Endodermal cell (in vitro differentiated cells): ENCODE results near the gene FER. TPM values are rescaled to one million over a fixed set of nuclear protein-coding genes. Genes with fewer than 3 reads are reported as not detected.
"Not testable (repeated sequence)": the region's sequence is repeated elsewhere in the genome, so short reads cannot be mapped to it uniquely, and the experiment has no call there.

Experiments
- DNase-seq: peaks from one replicate; pipeline ENCODE4 v3.0.0-alpha.2; 2017
- H3K27ac ChIP-seq: 2 replicates; pipeline ENCODE4 v1.5.1; 2013; ENCODE audit warnings: mild to moderate bottlenecking, low read depth, low read length, moderate library complexity
- H3K27me3 ChIP-seq: 2 replicates; pipeline ENCODE4 v1.6.1; 2013; ENCODE audit warnings: mild to moderate bottlenecking, low read length, moderate library complexity; ENCODE audit not compliant: insufficient read depth, control insufficient read depth, poor library complexity, severe bottlenecking
- H3K36me3 ChIP-seq: 2 replicates; pipeline ENCODE4 v1.7.0; 2013; ENCODE audit warnings: mild to moderate bottlenecking, low read length, moderate library complexity; ENCODE audit not compliant: control insufficient read depth, insufficient read depth
- H3K4me1 ChIP-seq: one replicate; pipeline ENCODE4 v1.7.0; 2013; ENCODE audit warnings: low read length; ENCODE audit not compliant: control insufficient read depth, insufficient read depth
- H3K4me3 ChIP-seq: 2 replicates; pipeline ENCODE4 v1.5.1; 2013; ENCODE audit warnings: mild to moderate bottlenecking, low read length, moderate library complexity
- H3K9ac ChIP-seq: 2 replicates; pipeline ENCODE4 v1.6.1; 2013; ENCODE audit warnings: mild to moderate bottlenecking, low read length, moderate library complexity; ENCODE audit not compliant: poor library complexity, severe bottlenecking; ENCODE audit errors: extremely low read depth
- H3K9me3 ChIP-seq: 2 replicates; pipeline ENCODE4 v1.6.1; 2013; ENCODE audit warnings: mild to moderate bottlenecking, low read length, moderate library complexity; ENCODE audit not compliant: control insufficient read depth
- H3K27ac Mint-ChIP-seq: 2 replicates; pipeline ENCODE4 v1.8.0; 2020; ENCODE audit warnings: mixed read lengths
- H3K27me3 Mint-ChIP-seq: 2 replicates; pipeline ENCODE4 v1.8.0; 2021; ENCODE audit warnings: mild to moderate bottlenecking, mixed read lengths; ENCODE audit not compliant: insufficient read depth
- H3K36me3 Mint-ChIP-seq: 2 replicates; pipeline ENCODE4 v1.8.0; 2020; ENCODE audit warnings: low read depth, mixed read lengths
- H3K4me1 Mint-ChIP-seq: 2 replicates; pipeline ENCODE4 v1.8.0; 2020; ENCODE audit warnings: mixed read lengths
- H3K4me3 Mint-ChIP-seq: 2 replicates; pipeline ENCODE4 v1.8.0; 2020; ENCODE audit warnings: mild to moderate bottlenecking, moderate library complexity, mixed read lengths
- H3K9me3 Mint-ChIP-seq: 2 replicates; pipeline ENCODE4 v1.8.0; 2020; ENCODE audit warnings: mild to moderate bottlenecking, mixed read lengths
- WGBS, 2 experiments: methylation state at CpG; one replicate each; pipeline versions ENCODE4 v1.1.5 to v1.1.7; 2013; ENCODE audit warnings: missing lambda C conversion rate in 2 of 2, mixed read lengths in 1 of 2; ENCODE audit not compliant: insufficient coverage in 1 of 2, insufficient read length in 1 of 2; 5-methylcytosine and 5-hydroxymethylcytosine counted together
- total RNA-seq, 2 donors: library from RNA; stranded (reverse); fragmentation: NEBNext Ultra II Directional in 1 of 2; extraction: Animal tissue kit (Norgen Biotek cat#: 25700) in 1 of 2; gene quantifications; 2 replicates in 1 of 2; 3 replicates in 1 of 2; pipeline ENCODE4 v1.2.1, GENCODE V29; 2021
- TF ChIP-seq, protein P1 (sequence below): fragments of 200-600 bp; sonication (generic); conservative IDR thresholded peaks from 2 replicates; pipeline ENCODE4 v1.5.0; 2021; ENCODE audit warnings: antibody characterized with exemption, mild to moderate bottlenecking

Gene FER
- total RNA-seq, 2 donors from 2014 or later, result 24.5 to 26.8 TPM

DNA sequence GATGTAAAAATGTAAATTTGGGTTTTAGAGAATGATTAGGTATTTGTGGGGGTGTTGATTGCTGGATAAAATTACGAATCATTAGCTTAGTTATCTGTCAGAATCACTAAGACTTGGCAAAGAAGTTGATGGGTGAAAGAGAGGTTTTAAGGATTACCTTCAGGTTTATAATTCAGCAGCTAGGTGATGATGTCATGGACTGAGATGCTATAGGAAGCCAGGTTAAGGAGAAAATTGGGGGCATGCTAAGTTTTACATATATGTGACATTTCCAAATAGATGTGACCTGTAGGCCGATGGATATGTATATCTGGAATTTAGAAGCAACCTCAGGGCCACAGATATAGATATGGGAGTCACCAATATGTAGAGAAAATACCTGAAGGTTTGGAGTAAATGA is 228.0 kb downstream of the FER start:
- Mint-ChIP-seq H3K27me3 (no peaks in the 10 kb centered on the region), H3K9me3 (no peaks in the 10 kb centered on the region), H3K4me1 (no peaks in the 10 kb centered on the region), H3K27ac (no peak overlapping the region), H3K4me3 (no peak overlapping the region), H3K36me3 (no peaks in the 10 kb centered on the region)
- 87 to 92% methylated on average over 2 of the region's 2 CpGs for WGBS, 2 experiments
- TF ChIP-seq, protein P1, sequence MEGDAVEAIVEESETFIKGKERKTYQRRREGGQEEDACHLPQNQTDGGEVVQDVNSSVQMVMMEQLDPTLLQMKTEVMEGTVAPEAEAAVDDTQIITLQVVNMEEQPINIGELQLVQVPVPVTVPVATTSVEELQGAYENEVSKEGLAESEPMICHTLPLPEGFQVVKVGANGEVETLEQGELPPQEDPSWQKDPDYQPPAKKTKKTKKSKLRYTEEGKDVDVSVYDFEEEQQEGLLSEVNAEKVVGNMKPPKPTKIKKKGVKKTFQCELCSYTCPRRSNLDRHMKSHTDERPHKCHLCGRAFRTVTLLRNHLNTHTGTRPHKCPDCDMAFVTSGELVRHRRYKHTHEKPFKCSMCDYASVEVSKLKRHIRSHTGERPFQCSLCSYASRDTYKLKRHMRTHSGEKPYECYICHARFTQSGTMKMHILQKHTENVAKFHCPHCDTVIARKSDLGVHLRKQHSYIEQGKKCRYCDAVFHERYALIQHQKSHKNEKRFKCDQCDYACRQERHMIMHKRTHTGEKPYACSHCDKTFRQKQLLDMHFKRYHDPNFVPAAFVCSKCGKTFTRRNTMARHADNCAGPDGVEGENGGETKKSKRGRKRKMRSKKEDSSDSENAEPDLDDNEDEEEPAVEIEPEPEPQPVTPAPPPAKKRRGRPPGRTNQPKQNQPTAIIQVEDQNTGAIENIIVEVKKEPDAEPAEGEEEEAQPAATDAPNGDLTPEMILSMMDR, result no peak
- DNase-seq, result no peak
- H3K9ac ChIP-seq, result no peak overlapping the region
- no peaks in the 10 kb centered on the region for H3K4me1 ChIP-seq
- no peak overlapping the region for H3K27ac ChIP-seq
- no peaks in the 10 kb centered on the region for H3K9me3 ChIP-seq
- H3K27me3 ChIP-seq, result no peaks in the 10 kb centered on the region
- no peak overlapping the region for H3K4me3 ChIP-seq
- H3K36me3 ChIP-seq, result no peaks in the 10 kb centered on the region

GRCh38 chr5:108983461-108984092 is 235.9 kb downstream of the FER start:
- Mint-ChIP-seq H3K27me3 (no peaks in the 10 kb centered on the region), H3K27ac (no peak overlapping the region), H3K4me3 (no peak overlapping the region), H3K4me1 (no peaks in the 10 kb centered on the region), H3K9me3 (peaks cover 15% of the 10 kb centered on the region), H3K36me3 (peaks cover 23% of the 10 kb centered on the region)
- H3K9me3 ChIP-seq, result no peaks in the 10 kb centered on the region
- TF ChIP-seq, protein P1, result no peak
- no peak overlapping the region for H3K9ac ChIP-seq
- no peaks in the 10 kb centered on the region for H3K36me3 ChIP-seq
- H3K27ac ChIP-seq, result no peak overlapping the region
- H3K4me3 ChIP-seq, result no peak overlapping the region
- H3K27me3 ChIP-seq, result no peaks in the 10 kb centered on the region
- no peaks in the 10 kb centered on the region for H3K4me1 ChIP-seq
- DNase-seq, result no peak
- WGBS, 2 experiments, result 91 to 93% methylated on average over 2 to 4 of the region's 4 CpGs

DNA sequence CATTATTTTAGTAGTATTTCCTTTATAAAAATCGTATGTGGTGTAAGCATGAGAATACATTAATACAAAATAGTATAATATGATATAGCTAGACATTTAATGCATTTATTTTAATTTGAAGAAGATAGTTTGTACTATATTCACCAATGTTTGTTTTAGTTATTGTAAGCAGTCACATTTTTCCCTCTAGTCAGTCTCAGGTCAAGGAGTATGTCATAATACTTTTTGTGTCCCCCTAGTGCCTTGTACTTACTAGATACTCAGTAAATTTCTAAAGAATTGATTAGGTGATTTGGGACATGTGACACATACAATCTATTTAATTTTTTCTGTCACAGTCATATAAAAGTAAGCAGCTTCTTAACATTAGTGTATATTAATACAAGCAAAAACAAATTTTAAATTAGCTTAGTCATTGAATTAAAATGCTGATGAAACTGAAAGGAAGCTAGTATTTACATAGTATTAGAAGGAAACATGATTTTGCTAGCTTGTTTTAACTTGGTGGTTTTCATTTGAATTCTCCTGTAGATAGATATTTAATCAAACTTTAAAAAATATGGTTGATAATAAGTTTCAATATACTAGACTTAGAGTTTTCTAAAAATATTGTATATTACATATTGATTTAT is 242.2 kb downstream of the FER start:
- no peak overlapping the region for H3K4me3 Mint-ChIP-seq
- peaks cover 41% of the 10 kb centered on the region for H3K9me3 Mint-ChIP-seq
- Histone ChIP-seq H3K9me3 (no peaks in the 10 kb centered on the region), H3K4me1 (no peaks in the 10 kb centered on the region), H3K4me3 (no peak overlapping the region), H3K27ac (no peak overlapping the region), H3K36me3 (no peaks in the 10 kb centered on the region), H3K27me3 (no peaks in the 10 kb centered on the region), H3K9ac (no peak overlapping the region)
- H3K27ac Mint-ChIP-seq, result no peak overlapping the region
- no peaks in the 10 kb centered on the region for H3K27me3 Mint-ChIP-seq
- no peak for DNase-seq
- whole genome bisulfite sequencing, 2 experiments, result no CpG with 5 or more reads among the region's 1 CpG
- TF ChIP-seq, protein P1, result no peak
- H3K36me3 Mint-ChIP-seq, result peaks cover 39% of the 10 kb centered on the region
- no peaks in the 10 kb centered on the region for H3K4me1 Mint-ChIP-seq

DNA sequence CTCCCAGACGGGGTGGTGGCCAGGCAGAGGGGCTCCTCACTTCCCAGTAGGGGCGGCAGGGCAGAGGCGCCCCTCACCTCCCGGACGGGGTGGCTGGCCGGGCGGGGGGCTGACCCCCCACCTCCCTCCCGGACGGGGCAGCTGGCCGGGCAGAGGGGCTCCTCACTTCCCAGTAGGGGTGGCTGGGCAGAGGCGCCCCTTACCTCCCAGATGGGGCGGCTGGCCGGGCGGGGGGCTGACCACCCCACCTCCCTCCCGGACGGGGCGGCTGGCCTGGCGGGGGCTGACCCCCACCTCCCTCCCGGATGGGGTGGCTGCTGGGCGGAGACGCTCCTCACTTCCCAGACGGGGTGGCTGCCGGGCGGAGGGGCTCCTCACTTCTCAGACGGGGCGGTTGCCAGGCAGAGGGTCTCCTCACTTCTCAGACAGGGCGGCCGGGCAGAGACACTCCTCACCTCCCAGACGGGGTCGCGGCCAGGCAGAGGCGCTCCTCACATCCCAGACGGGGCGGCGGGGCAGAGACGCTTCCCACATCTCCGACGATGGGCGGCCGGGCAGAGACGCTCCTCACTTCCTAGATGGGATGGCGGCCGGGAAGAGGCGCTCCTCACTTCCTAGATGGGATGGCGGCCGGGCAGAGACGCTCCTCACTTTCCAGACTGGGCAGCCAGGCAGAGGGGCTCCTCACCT is 244.8 kb downstream of the FER start:
- not testable (repeated sequence) for H3K27ac ChIP-seq, H3K4me1 Mint-ChIP-seq, DNase-seq, H3K27me3 ChIP-seq, H3K27me3 Mint-ChIP-seq, H3K27ac Mint-ChIP-seq, H3K36me3 ChIP-seq, H3K9me3 ChIP-seq, H3K4me3 ChIP-seq, H3K4me3 Mint-ChIP-seq, H3K4me1 ChIP-seq, H3K9ac ChIP-seq
- Mint-ChIP-seq H3K36me3 (peaks cover 43% of the 10 kb centered on the region), H3K9me3 (peaks cover 51% of the 10 kb centered on the region)
- 96% methylated on average over 37 of the region's 47 CpGs; no CpG with 5 or more reads in 1 of the 2 experiments for WGBS, 2 experiments

DNA sequence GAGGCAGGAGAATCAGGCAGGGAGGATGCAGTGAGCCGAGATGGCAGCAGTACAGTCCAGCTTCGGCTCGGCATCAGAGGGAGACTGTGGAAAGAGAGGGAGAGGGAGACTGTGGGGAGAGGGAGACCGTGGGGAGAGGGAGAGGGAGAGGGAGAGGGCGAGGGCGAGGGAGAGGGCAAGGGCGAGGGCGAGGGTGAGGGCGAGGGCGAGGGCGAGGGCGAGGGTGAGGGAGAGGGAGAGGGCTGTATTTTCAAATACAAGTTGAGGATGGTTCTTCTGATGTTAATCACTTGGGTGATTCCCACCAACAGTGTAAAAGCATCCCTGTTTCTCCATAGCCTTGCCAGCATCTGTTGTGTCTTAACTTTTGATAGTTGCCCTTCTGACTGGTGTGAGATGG is 245.7 kb downstream of the FER start:
- not testable (repeated sequence) for H3K9me3 ChIP-seq, DNase-seq, H3K4me3 ChIP-seq, H3K36me3 ChIP-seq, H3K9ac ChIP-seq, H3K27ac Mint-ChIP-seq, H3K4me3 Mint-ChIP-seq, H3K4me1 Mint-ChIP-seq, H3K27ac ChIP-seq, H3K27me3 ChIP-seq, H3K4me1 ChIP-seq, H3K27me3 Mint-ChIP-seq
- 95 to 99% methylated on average over 3 to 10 of the region's 12 CpGs for WGBS, 2 experiments
- peaks cover 37% of the 10 kb centered on the region for H3K36me3 Mint-ChIP-seq
- H3K9me3 Mint-ChIP-seq, result peaks cover 45% of the 10 kb centered on the region
